GM18907 (cell line): Measurements from ENCODE around the gene MORN1.

Source experiments
- ATAC-seq: cut with Tn5 transposase; IDR thresholded peaks from one replicate; pipeline ENCODE4 v1.9.1; 2021; ENCODE audit warnings: mild to moderate bottlenecking, moderate library complexity; ENCODE audit not compliant: unreplicated experiment

Gene MORN1

DNA sequence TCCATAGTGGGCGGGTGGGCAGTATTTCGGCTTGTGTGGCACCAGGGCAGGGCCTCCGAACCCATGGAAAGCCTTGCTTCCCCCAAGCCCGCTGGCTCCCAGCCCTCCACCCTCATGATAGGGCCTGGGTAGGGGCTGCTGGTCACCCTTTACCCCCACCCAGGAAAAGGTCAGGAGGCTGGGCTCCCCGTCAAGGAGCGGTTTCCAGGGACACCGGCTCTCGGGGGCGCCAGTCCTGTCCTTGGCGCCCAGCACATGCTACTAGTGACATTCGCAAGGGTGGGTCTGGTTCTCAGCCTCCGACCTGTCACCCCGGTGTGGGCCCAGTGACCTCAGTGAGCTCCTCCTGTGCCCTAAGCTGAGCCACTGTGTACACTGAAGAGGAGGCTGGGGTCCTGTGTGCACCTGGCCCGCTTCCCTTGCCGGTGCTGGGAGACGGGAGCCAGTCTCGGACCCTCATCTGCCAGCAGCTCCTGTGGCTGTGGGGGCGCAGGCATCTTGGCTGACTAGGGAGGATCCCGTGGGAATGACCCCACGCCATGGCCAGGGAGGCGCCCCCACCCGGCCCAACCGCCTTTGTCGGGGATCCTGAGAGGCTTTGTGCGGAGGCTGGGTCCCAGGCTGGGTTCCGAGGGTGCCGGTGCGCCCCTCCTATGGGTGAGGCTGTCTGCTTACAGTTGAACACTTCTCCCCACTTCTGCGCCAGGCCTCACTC, 108.6 kb downstream of the MORN1 start:
- no peak for ATAC-seq

DNA sequence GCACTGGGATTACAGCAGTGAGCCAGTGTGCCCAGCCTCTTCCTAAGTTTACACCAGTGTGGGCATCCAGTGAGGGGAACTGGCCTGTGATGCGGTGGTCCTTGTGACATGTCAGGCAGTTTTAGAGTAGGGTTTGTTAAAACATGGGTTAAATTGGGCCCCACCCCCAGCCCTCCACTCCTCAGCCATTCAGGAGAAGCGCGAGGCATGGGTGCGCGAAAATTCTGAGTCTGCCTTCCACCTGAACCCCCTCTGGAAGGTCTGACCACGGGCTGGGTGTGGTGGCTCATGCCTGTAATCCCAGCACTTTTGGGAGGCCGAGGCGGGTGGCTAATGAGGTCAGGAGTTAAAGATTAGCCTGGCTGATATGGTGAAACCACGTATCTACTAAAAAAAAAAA, 111.5 kb downstream of the MORN1 start:
- ATAC-seq = no peak

DNA sequence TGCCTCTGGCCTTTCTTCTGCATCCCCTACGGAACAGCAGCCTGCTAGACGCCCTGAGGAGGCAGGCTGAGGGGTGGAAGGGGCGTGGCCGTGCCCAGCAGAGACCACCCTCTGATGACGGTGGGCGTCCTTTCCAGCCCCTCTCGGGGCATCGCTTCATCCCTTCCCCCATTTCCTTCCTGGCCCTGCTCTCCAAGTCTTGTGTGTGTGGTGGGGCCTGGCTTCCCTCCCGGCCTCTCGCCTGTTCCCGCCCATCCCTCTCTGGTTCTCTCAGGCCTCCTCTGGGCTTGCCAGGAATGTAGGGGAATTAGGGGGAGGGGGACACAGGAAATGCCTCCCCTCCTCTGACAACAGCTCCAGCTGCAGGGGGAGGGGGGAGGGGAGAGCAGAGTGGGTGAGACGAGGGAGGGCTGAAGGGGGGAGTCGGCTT, 112.1 kb downstream of the MORN1 start:
- ATAC-seq = no peak

DNA sequence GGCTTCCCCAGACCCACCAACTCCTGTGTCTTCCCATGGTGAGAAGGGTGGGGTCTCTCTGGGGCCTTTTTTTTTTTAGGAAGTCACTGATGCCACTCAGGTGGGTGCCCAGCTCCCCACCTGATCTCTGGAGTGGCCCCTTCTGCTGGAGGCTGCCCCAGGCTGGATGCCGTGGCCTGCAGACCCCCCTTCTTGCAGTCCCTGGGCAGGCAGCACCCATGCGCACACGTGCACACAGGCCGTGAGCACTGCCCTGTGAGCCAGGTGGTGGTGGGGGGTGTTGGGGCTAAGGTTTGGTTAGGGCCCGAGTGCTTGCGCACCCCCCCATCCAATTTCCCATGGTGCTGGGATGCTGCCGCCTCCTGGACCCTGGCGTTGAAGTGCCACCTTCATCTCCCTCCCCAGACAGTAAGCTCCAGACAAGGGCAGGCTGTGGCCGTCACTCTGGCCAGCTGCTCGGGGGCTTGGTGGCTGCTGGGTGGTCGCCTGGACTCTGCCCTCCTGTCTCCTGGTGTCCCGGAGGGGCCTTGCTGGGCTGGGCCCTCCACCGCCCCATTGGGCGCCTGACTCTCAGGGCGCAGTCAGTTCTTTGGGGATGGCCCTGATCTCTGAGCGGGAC, 112.7 kb downstream of the MORN1 start:
- no peak for ATAC-seq

DNA sequence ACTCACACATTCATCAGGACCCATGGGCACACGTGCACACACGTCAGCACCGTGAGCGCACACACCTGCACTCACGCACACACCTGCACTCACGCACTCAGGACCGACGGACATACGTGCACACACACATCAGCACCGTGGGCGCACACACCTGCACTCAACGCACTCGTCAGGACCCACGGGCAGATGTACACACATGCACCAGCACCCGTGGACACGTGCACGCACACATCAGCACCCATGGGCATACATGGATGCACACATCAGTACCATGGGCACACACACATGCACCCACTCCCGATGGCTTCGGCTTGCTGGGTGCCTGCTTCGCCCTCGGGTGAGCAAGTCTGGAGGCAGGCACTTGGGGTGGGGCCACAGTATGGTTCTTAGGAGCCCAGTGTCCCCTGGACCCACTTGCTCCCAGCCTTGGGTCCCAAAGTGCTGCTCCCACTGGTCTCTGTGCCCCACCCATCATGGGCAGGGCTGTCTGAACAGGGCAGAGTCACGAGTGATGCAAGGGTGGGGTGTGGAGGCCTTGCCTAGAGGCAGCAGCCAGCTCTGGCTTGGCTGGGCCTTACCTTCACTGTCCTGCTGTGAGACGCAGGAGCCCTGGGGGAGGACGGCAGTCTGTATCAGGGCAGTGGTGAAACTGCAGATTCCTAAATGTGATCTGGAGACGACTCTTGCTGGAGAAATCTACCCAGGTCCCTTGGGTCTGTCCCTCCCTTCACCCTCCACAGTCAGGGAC, 113.4 kb downstream of the MORN1 start:
- ATAC-seq = no peak

DNA sequence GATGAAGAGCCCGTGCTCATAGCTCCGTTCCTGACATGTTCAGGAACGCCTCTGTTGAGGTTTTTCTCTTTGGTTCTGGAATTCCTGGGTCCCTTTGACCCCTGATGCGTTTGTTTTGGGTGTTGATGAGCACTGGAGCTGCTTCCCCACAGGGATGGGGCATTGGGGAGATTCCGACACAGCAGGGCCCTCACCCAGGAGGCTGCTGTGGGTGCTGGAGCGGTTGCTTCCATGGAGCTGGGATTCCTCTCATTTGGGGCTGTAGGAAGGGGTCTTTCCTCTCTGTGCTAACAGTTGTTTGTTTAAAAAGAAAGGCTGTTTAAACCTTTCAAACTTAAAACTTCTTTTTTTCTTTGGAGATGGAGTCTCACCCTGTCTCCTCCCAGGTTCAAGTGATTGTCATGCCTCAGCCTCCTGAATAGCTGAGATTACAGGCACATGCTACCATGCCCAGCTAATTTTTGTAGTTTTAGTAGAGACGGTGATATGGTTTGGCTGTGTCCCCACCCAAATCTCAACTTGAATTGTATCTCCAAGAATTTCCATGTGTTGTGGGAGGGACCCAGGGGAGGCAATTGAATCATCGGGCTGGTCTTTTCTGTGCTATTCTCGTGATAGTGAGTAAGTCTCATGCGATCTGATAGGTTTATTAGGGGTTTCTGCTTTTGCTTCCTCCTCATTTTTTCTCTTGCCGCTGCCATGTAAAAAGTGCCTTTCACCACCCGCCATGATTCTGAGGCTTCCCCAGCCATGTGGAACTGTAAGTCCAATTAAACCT, 114.4 kb downstream of the MORN1 start:
- ATAC-seq = no peak

DNA sequence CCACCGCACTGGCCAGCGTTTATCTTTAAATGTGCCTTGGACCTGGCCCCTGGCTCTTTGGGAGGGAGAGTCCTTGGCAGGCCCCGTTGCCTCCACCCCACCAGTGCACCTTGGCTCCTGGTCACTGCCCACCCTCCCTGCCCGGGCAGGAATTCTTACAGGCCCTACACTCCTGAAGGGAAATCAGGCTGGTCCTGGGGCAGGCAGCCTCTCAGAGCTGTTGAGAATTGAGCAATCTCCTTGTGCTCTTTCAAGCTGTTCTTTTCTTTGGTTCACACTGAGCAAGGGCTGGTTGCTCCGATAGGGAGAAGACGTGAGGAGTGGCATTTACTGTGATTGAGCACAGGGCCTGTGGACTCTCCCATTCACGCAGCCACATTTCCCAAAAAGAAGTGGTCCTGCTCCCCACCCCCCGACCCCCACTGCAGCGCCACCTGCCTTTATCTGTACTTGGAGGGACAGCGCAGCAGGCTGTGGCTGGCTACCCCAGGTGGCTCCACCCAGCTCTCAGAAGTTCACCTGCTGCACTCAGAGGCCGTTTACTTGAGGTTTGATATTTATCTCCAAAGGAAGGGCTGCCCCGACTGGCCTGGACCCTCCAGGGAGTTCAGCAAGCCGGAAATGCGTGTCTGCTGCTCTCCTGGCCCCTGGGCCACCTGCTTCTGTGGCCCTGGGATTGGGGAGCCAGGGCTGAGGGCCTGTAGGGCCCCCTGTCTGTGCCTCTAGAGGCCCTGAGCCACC, 115.4 kb downstream of the MORN1 start:
- no peak for ATAC-seq

DNA sequence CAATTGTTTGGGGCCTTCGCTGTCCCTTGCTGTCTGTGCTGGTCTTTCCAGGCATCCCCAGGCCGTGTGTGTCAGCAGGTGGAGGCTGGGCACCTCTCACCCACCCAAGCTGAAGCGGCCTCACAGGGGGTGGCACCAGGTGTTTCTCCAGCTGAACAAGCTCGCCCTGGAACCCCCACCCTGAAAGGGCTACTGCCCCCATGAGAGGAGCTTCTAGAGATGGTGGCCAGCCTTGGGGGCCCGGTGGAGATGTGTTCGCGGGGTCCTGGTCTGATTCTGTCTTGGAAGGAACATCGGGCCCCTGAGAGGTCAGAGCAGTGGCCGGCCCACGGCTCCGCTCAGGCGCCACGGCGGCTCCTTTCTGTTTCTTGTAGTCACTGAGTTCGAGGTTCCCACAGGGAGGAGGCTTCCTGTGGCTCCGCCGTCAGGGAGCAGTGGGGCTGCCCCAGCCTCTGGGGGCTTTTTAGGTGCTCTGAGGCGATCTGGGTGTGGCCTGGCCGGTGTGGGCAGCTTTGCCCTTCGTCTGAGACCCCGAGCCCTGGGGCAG, 116.4 kb downstream of the MORN1 start:
- no peak for ATAC-seq

DNA sequence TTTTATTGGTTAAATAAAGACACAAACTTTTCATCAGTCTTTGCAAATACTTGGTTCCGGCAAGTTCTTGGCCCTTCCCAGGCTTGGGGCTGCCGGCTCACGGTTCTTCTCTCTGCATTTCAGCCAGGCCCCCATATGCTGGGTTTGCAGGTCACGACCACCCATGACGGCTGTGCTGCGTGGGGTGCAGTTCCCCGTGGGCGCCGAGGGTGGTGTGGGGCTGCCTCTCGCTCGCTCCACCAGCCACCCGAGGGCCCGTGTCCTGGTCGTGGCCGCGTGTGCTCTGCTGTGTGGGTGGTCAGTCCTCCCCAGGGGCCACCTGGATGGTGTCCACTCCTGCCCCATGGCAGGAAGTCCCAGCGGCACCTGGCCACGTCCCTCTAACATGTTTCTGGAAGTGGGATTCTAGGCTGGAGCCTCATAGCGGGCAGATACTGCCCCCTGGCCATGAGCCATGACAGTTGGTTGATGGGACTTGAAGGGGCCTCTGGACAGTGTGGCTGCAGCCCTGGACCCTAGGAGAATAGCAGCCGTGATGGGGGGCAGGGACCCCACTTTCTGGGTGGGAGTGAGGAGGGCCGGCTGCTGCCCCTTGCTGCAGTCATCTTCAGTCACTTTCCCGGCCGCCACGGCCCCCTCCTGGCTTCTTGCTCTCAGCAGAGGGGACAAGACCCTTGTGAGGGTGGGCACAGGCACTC, 117.0 kb downstream of the MORN1 start:
- ATAC-seq = no peak

DNA sequence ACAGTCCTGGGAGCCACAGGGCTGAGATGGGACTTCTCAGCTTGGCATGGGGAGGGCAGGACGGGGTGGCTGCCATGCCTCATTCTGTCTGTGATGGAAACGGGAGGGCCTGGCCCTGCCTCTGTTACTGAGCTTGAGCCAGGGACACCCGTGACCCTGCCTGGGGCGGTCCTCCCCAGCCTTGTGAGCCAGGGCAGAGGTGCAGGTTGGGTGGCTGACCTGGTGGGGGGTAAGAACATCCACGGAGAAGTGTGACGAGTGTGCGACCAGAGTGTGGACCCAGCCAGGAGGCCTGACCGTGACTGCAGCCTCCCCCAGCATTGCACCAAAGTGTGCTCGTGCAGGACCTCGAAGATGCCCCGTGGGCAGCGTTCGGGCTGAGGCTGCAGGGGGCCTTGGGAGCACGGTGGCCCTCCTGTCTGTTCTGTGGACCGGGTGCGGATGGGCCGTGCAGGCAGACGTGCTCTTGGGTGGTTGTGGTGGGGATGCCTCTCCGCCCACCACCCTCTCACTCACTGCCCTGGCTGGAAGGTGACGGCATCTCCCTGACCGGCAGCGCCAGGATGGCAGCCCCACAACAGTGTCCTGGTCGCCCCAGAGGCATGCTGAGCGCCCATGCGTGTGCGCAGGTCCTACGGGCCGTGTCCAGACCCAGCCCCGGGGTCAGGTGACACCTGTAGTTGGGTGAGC, 117.8 kb downstream of the MORN1 start:
- no peak for ATAC-seq

DNA sequence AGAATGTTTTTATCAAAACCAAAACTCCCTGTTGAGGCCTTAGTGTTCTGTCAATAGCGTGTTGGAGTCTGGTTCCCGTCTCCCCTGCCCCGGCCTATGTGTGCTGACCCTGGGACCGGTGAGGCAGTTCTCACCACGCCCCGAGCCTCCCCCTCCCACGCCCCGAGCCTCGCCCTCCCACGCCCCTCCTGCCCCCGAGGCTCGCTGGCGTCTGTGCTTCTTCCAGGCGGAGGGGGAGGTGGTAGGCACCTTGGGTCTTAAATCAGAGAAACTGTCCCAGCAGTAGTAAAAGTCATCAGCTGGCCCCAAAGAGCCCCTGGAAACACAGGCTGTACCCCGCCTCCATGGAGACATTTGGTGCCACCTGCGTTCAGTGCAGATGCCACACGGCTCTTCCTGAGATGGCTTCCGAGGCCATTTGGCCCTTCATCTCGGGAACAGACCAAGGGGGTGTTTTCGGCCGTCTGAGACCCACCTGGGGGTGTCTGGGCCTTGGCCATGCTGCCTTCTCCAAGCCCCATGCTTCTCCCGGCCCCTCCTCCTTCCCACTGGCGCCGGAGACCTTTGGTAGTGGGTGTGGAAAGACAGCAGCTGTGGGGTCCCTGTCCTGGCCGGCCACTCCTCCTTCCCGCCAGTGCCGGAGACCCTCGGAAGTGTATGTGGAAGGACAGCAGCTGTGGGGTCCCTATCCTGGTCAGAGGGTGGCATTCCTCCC, 118.5 kb downstream of the MORN1 start:
- ATAC-seq = no peak

DNA sequence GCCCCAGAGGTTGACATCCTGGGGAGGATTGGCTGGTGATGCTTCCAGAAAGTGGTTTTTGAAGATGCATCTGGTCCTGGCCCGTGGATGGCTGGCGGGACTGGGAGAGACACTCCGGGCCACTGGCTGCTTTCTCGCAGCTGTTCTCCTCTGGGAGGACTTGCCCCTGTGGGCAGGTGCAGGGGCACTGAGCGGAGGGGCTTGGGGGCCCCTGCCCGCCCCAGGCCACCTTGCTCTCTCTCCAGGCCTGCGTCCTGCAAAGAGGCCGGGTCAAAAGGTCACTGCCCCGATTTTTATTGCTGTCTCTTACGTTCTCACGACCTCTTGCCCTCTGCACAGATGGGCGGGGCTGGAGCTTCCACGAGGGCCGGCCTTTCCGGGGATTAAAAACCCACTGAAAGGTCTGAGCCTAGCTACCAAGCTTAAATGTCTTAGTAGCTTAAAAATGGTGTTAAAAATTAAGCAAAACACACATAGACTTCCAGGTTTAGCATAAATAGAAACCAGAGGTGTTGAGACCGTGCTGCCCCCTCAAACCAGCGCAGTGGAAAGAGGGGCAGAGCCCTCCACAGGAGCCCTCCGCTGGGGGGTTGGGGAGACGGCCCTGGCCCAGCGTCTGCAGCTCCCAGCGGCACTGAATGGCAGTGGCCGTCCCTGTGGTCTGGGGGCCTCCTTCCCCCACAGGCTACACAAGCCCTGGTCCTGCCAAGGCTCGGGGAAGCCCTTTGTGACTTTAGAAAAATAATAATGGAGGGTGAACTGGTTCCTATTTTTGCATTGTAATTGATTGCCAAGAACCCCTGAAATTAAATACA, 119.3 kb downstream of the MORN1 start:
- ATAC-seq = no peak
